Coronary artery (tissue), 2 donors: Measurements from ENCODE around the gene ERO1B.
"Not testable (repeated sequence)": the region's sequence is repeated elsewhere in the genome, so short reads cannot be mapped to it uniquely, and the experiment has no call there.

Source experiments
- DNase-seq: peaks from one replicate; pipeline ENCODE4 v3.0.0-alpha.2; 2017; ENCODE audit warnings: low spot score
- H3K27ac ChIP-seq, 2 donors: fragments of 200-600 bp; sonication (generic); one replicate each; pipeline ENCODE4 v1.5.1; 2016 to 2019
- H3K4me3 ChIP-seq: fragments of 200-600 bp; sonication (generic); 2 replicates; pipeline ENCODE4 v1.5.1; 2016; ENCODE audit warnings: mild to moderate bottlenecking, moderate library complexity
- CTCF ChIP-seq: fragments of 200-600 bp; sonication (generic); IDR thresholded peaks from one replicate; pipeline ENCODE4 v1.5.1; 2019; ENCODE audit warnings: antibody characterized with exemption

Gene ERO1B

GRCh38 chr1:236281654-236282424, at the start of gene ERO1B:
ERO1B (minus strand) TSS chr1:236281958; CDS start chr1:236281783, 175 bp downstream.
- no peak for TF ChIP-seq CTCF
- Histone ChIP-seq H3K27ac (peak within 1 kb of the TSS; percentile 80 to 83), H3K4me3 (peak within 1 kb of the TSS; percentile 84)
- DNase-seq, result peak; percentile 96

GRCh38 chr1:236331412-236331811, 49.7 kb upstream of the ERO1B start:
- H3K27ac ChIP-seq, H3K4me3 ChIP-seq, DNase-seq: not testable (repeated sequence)

DNA sequence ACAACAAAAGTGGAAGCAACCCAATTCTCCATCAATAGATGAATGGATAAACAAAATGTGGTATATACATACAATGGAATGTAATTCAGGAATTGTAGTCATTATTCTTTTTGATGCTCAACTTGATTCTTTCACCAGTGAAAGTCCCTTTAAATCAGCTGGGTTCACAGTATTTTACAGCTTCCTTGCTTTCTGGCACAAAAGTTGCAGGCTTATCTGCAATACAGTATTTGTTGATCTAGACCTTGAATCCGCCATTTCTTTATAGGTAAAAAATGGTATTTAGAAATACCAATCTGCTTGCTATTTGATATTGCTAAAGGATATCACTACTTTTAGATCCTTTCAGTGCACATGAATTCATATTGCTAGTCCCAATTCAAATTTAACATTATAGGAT, 44.7 kb upstream of the ERO1B start:
- Histone ChIP-seq H3K4me3 (no peak overlapping the region), H3K27ac (no peak overlapping the region)
- no peak for DNase-seq
- TF ChIP-seq CTCF, result no peak

- TF ChIP-seq CTCF, result no peak
- no peak overlapping the region for H3K4me3 ChIP-seq
- no peak for DNase-seq
- no peak overlapping the region for H3K27ac ChIP-seq
Observed at GRCh38 chr1:236325567-236325966, 43.8 kb upstream of the ERO1B start.

DNA sequence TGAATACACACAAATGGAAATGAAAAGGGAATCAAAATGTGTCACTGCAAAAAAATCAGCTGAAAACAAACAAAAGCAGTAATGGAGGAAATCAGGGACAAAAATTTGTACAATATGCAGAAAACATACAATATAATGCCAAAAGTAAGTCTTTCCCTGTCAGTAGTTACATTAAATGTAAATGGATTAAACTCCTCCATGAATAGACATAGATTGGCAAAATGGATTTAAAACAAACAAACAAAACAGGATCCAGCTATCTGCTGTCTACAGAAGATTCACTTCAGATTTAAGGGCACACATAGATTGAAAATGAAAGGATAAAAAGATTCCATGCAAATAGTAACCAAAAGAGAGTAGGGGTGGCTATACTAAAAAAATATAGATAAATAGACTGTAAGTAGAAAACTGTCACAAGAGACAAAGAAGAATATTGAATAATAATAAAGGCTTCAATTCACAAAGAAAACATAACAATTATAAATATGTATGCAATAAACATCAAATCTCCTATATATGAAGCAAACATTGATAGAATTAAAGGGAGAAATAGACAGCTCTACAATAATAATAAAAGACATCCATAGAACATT, 42.2 kb upstream of the ERO1B start:
- Histone ChIP-seq H3K27ac (no peak overlapping the region), H3K4me3 (no peak overlapping the region)
- DNase-seq, result no peak
- TF ChIP-seq CTCF, result no peak

DNA sequence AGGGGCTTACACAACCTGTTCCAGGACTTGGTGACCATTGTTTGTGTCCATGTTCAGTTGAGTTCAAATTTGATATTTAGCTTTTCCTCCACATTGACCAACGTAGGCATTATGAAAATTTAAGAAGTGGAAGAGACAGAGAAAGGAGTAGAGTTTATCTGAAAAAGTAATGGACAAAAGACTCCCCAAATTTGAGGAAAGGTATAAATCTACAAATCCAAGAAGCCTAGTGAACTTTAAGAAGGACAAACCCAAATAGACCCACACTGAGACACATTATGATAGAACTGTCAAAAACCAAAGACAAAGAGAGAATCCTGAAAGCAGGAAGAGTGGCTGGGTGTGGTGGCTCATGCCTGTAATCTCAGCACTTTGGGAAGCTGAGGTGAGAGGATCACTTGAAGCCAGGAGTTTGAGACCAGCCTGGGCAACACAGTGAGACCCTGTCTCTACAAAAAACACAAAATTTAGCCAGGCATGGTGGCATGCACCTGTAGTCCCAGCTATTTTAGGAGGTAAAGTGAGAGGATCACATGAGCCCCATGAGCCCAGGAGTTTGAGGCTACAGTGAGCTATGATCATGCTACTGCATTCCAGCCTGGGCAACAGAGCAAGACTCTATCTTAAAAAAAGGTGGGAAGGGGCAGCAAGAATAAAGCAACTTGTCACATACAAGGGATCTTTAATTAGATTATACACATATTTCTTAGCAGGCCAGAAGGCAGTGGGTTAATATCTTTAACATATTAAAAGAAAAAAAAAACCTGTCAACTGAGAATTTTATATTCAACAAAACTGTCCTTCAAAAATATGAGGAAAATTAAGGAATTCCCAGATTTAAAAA, 41.0 kb upstream of the ERO1B start:
- Histone ChIP-seq H3K27ac (no peak overlapping the region), H3K4me3 (no peak overlapping the region)
- no peak for TF ChIP-seq CTCF
- DNase-seq, result no peak

GRCh38 chr1:236321101-236321500, 39.3 kb upstream of the ERO1B start:
- H3K27ac ChIP-seq, result no peak overlapping the region
- TF ChIP-seq CTCF, result no peak
- no peak for DNase-seq
- no peak overlapping the region for H3K4me3 ChIP-seq
